Measurements from ENCODE around the gene GRM3. TPM values are rescaled to one million over a fixed set of nuclear protein-coding genes. Genes with fewer than 3 reads are reported as not detected.

GRM3 gene
- total and polyA plus RNA-seq, 2 of the 8 experiments (the other 6 are each of a cell fraction or from before 2014, with no cell fraction given) = 3.1 to 4.2 TPM

DNA sequence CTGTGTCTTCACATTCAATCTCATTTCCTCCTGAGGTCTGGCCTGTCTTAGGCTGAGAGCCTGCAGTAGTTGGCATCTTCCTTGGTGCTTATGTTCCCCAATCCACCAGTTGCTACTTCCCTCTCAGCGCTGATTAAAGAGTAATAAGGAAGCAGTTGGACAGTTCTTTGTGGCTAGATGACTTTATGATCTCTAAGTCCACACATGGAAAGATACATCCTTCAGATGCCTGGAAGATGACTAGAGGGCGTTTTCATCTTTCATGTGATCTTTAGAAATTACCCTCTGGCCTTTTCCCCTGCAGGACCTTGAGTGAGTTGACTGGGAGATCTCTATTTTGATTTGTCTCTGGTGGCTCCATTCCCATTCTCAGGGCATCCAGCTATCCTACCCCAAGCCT is 204.5 kb downstream of the GRM3 start:
- no peak overlapping the region for H3K23ac ChIP-seq (ENCODE audit: insufficient read length)
- no peak overlapping the region for H4K8ac ChIP-seq (ENCODE audit: extremely low read depth, insufficient read depth, low read length)
- H3K79me2 ChIP-seq (ENCODE audit: control insufficient read depth in 1 of 2, insufficient read depth in 2 of 2, low read length in 2 of 2) = no peaks in the 10 kb centered on the region
- DNase-seq (ENCODE audit: low read depth in 1 of 2, low spot score in 2 of 2) (no peak), FAIRE-seq (no peak)
- H3K4me3 ChIP-seq (ENCODE audit: extremely low read depth in 1 of 4, insufficient read depth in 2 of 4, low read depth in 3 of 4, low read length in 4 of 4) = no peak overlapping the region
- no peak overlapping the region for H2AFZ ChIP-seq (ENCODE audit: low read length)
- H3K9ac ChIP-seq (replicated peaks in 1 of 4; ENCODE audit: extremely low read depth in 1 of 4, low read depth in 3 of 4, low read length in 3 of 4) = no peak overlapping the region
- no peak overlapping the region for H3K18ac ChIP-seq (ENCODE audit: extremely low read depth, low read length)
- no peak overlapping the region for H4K5ac ChIP-seq (ENCODE audit: insufficient read length, low read depth, low read length)
- H2BK20ac ChIP-seq (ENCODE audit: low read length) = no peak overlapping the region
- peaks cover 0 to 4% (median 3%) of the 10 kb centered on the region in 4 experiments; a peak in 4 of 7 replicates for H3K4me1 ChIP-seq (replicated peaks in 1 of 4; ENCODE audit: control insufficient read depth in 3 of 4, insufficient read depth in 4 of 4, low read length in 3 of 4)
- H4K20me1 ChIP-seq (replicated peaks in 1 of 2; ENCODE audit: control insufficient read depth in 1 of 2, insufficient read depth in 2 of 2, low read length in 2 of 2) = no peaks in the 10 kb centered on the region
- no peak overlapping the region for H2BK120ac ChIP-seq (replicated peaks; ENCODE audit: low read depth, low read length)
- no peak overlapping the region for H3K4me2 ChIP-seq (ENCODE audit: insufficient read depth in 1 of 2, low read depth in 2 of 2, low read length in 2 of 2)
- H2AK5ac ChIP-seq (ENCODE audit: low read depth, low read length) = no peak overlapping the region
- H2BK5ac ChIP-seq (ENCODE audit: low read depth, low read length) = no peak overlapping the region
- no peak overlapping the region for H3K4ac ChIP-seq (replicated peaks; ENCODE audit: insufficient read length, low read depth, low read length)
- no peak for TF ChIP-seq BRCA1 (IDR thresholded peaks at IDR 0.05; ENCODE audit: low read depth, low read length)
- no peak for TF ChIP-seq CEBPB (IDR thresholded peaks at IDR 0.05; ENCODE audit: low read depth, low read length)
- no peak for TF ChIP-seq SAP30 (IDR thresholded peaks at IDR 0.05; ENCODE audit: insufficient read depth, insufficient replicate concordance, low read length)
- TF ChIP-seq, protein P1, sequence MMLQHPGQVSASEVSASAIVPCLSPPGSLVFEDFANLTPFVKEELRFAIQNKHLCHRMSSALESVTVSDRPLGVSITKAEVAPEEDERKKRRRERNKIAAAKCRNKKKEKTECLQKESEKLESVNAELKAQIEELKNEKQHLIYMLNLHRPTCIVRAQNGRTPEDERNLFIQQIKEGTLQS (IDR thresholded peaks at IDR 0.05; ENCODE audit: insufficient read depth, low read depth, low read length) = no peak
- 90% methylated on average over 2 of the region's 2 CpGs; no CpG with 5 or more reads in 1 of the 2 experiments for WGBS, 2 experiments (ENCODE audit: extremely low coverage in 1 of 2, insufficient coverage in 1 of 2, insufficient read length in 1 of 2, insufficient replicate concordance in 2 of 2, low coverage in 1 of 2, low lambda C conversion rate in 2 of 2, missing lambda C conversion rate in 1 of 2)
- H3K56ac ChIP-seq (replicated peaks; ENCODE audit: insufficient read length, low read depth, low read length) = no peak overlapping the region
- no peaks in the 10 kb centered on the region for H3K36me3 ChIP-seq (ENCODE audit: control insufficient read depth in 2 of 4, insufficient read depth in 4 of 4, low read length in 3 of 4)
- no peaks in the 10 kb centered on the region for H3K79me1 ChIP-seq (ENCODE audit: low read depth, low read length)
- no peaks in the 10 kb centered on the region for H3K9me3 ChIP-seq (ENCODE audit: insufficient read depth in 2 of 2, low read depth in 1 of 2, low read length in 1 of 2)
- no peak overlapping the region for H2BK12ac ChIP-seq (ENCODE audit: low read depth, low read length)
- H3K23me2 ChIP-seq (ENCODE audit: low read depth, low read length) = no peaks in the 10 kb centered on the region
- H4K91ac ChIP-seq (replicated peaks; ENCODE audit: insufficient read length, low read length) = no peak overlapping the region
- no peaks in the 10 kb centered on the region for H3K27me3 ChIP-seq (replicated peaks in 1 of 4; ENCODE audit: control insufficient read depth in 3 of 4, extremely low read depth in 1 of 4, insufficient read depth in 3 of 4, low read length in 3 of 4)
- H3K14ac ChIP-seq (ENCODE audit: insufficient read length) = no peak overlapping the region
- no peak overlapping the region for H2BK15ac ChIP-seq (ENCODE audit: low read length)
- ChIA-PET POLR2A (ENCODE audit: partially characterized antibody) (no interaction called here), CTCF (ENCODE audit: partially characterized antibody) (no interaction called here)
- H3K27ac ChIP-seq (ENCODE audit: low read depth, low read length) = no peak overlapping the region

All from H1 (cell line).